IMR-90 (cell line): ENCODE results near the gene COL4A1. TPM values are rescaled to one million over a fixed set of nuclear protein-coding genes. Genes with fewer than 3 reads are reported as not detected.

Source experiments
- ATAC-seq: fragments of 200-7000 bp; cut with Tn5 transposase; 2 replicates; pipeline ENCODE4 v1.9.1; 2020; ENCODE audit warnings: low read depth, mild to moderate bottlenecking, moderate library complexity
- BruUV-seq: library from RNA; stranded (reverse); fragments of 400-500 nt; replicated peaks from 2 replicates; lab custom pipeline; 2021; lab: Mats Ljungman, UMichigan
- CTCF ChIA-PET: fragments of 300-600 bp; formaldehyde crosslinking; extraction: SDS; loops from one replicate; lab custom pipeline; 2021; ENCODE audit warnings: antibody characterized with exemption; lab: Yijun Ruan, JAX
- POLR2A ChIA-PET: fragments of 300-600 bp; sonication (Branson Sonifier 250); formaldehyde crosslinking; loops from one replicate; lab custom pipeline; 2022; ENCODE audit warnings: antibody characterized with exemption; ENCODE audit not compliant: unreplicated experiment; lab: Charles Lee
- DNase-seq: peaks from one replicate; pipeline ENCODE4 v3.0.0; 2013
- H2AFZ ChIP-seq: replicated peaks from 2 replicates; pipeline ENCODE3; 2013; ENCODE audit warnings: low read length, mild to moderate bottlenecking; ENCODE audit not compliant: poor library complexity
- H2AK5ac ChIP-seq: 2 replicates; pipeline ENCODE4 v1.6.1; 2013; ENCODE audit warnings: low read depth, low read length, inconsistent platforms
- H2AK9ac ChIP-seq: replicated peaks from 2 replicates; pipeline ENCODE3; 2013; ENCODE audit warnings: mild to moderate bottlenecking, low read depth, low read length, moderate library complexity; ENCODE audit not compliant: poor library complexity
- H2BK120ac ChIP-seq: 2 replicates; pipeline ENCODE4 v1.6.1; 2013; ENCODE audit warnings: low read depth, low read length, inconsistent platforms
- H2BK15ac ChIP-seq: 3 replicates; pipeline ENCODE4 v1.6.1; 2013; ENCODE audit warnings: low read depth, low read length, inconsistent platforms
- H2BK20ac ChIP-seq: 2 replicates; pipeline ENCODE4 v1.6.1; 2013; ENCODE audit warnings: low read depth, mild to moderate bottlenecking, inconsistent platforms, low read length, moderate library complexity
- H2BK5ac ChIP-seq: 2 replicates; pipeline ENCODE4 v1.6.1; 2013; ENCODE audit warnings: mild to moderate bottlenecking, low read depth, low read length, inconsistent platforms; ENCODE audit not compliant: poor library complexity, severe bottlenecking
- H3K14ac ChIP-seq: replicated peaks from 2 replicates; pipeline ENCODE4 v1.6.1; 2013; ENCODE audit warnings: low read depth, low read length, inconsistent platforms
- H3K18ac ChIP-seq: 2 replicates; pipeline ENCODE4 v1.6.1; 2013; ENCODE audit warnings: low read depth, low read length, control low read depth
- H3K23ac ChIP-seq: 2 replicates; pipeline ENCODE4 v1.6.1; 2013; ENCODE audit warnings: low read depth, low read length, inconsistent platforms
- H3K27ac ChIP-seq: 2 replicates; pipeline ENCODE4 v1.5.1; 2013; ENCODE audit warnings: mild to moderate bottlenecking, control low read depth, low read length; ENCODE audit not compliant: insufficient read depth
- H3K27me3 ChIP-seq: 2 replicates; pipeline ENCODE4 v1.6.1; 2013; ENCODE audit warnings: low read length; ENCODE audit not compliant: control insufficient read depth, insufficient read depth
- H3K36me3 ChIP-seq: 2 replicates; pipeline ENCODE4 v1.6.1; 2013; ENCODE audit warnings: low read length, mixed read lengths; ENCODE audit not compliant: control insufficient read depth, insufficient read depth
- H3K4ac ChIP-seq: 2 replicates; pipeline ENCODE4 v1.6.1; 2013; ENCODE audit warnings: low read depth, low read length, inconsistent platforms
- H3K4me1 ChIP-seq: 2 replicates; pipeline ENCODE4 v1.6.1; 2013; ENCODE audit warnings: low read length, mixed read lengths; ENCODE audit not compliant: control insufficient read depth, insufficient read depth
- H3K4me2 ChIP-seq: 2 replicates; pipeline ENCODE4 v1.6.1; 2013; ENCODE audit warnings: low read depth, mild to moderate bottlenecking, control low read depth, low read length, moderate library complexity
- H3K4me3 ChIP-seq: 2 replicates; pipeline ENCODE4 v1.5.1; 2013; ENCODE audit warnings: low read depth, mild to moderate bottlenecking, control low read depth, low read length, moderate library complexity; ENCODE audit not compliant: insufficient read depth
- H3K56ac ChIP-seq: 2 replicates; pipeline ENCODE4 v1.6.1; 2013; ENCODE audit warnings: low read length, inconsistent platforms; ENCODE audit not compliant: insufficient read depth; ENCODE audit errors: extremely low read depth
- H3K79me1 ChIP-seq, 2 experiments: 2 replicates each; pipeline ENCODE4 v1.6.1; 2013; ENCODE audit warnings: low read length in 2 of 2, inconsistent platforms in 1 of 2, low read depth in 1 of 2
- H3K9ac ChIP-seq: 2 replicates; pipeline ENCODE4 v1.6.1; 2013; ENCODE audit warnings: low read depth, low read length, control low read depth
- H3K9me1 ChIP-seq: 2 replicates; pipeline ENCODE4 v1.6.1; 2013; ENCODE audit warnings: low read length, inconsistent platforms; ENCODE audit not compliant: insufficient read depth
- H3K9me3 ChIP-seq: 2 replicates; pipeline ENCODE4 v1.6.1; 2013; ENCODE audit warnings: low read length; ENCODE audit not compliant: control insufficient read depth, insufficient read depth
- H4K20me1 ChIP-seq: 2 replicates; pipeline ENCODE4 v1.6.1; 2013; ENCODE audit warnings: low read length, inconsistent platforms; ENCODE audit not compliant: insufficient read depth
- H4K5ac ChIP-seq: 2 replicates; pipeline ENCODE4 v1.6.1; 2013; ENCODE audit warnings: mild to moderate bottlenecking, low read depth, low read length, control low read depth
- H4K8ac ChIP-seq, 2 experiments: 2 replicates each; pipeline ENCODE4 v1.6.1; 2013; ENCODE audit warnings: low read depth in 2 of 2, low read length in 2 of 2, control low read depth in 1 of 2, inconsistent platforms in 1 of 2
- H4K91ac ChIP-seq: 2 replicates; pipeline ENCODE4 v1.6.1; 2013; ENCODE audit warnings: low read depth, low read length, inconsistent platforms; ENCODE audit not compliant: insufficient read depth
- BHLHE40 ChIP-seq: fragments of 150-350 bp; IDR thresholded peaks from 2 replicates; pipeline ENCODE4 v1.6.1; 2016; ENCODE audit warnings: mild to moderate bottlenecking, low read depth, low read length
- CEBPB ChIP-seq: IDR thresholded peaks from 2 replicates; pipeline ENCODE4 v1.6.1; 2012; ENCODE audit warnings: low read depth, low read length, improper control_type of control experiment
- CHD1 ChIP-seq: IDR thresholded peaks from 2 replicates; pipeline ENCODE4 v1.6.1; 2012; ENCODE audit warnings: low read depth, low read length, improper control_type of control experiment
- CTCF ChIP-seq: conservative IDR thresholded peaks from 2 replicates; pipeline ENCODE4 v1.5.1; 2012; ENCODE audit warnings: mild to moderate bottlenecking, low read depth, low read length, improper control_type of control experiment
- ELK1 ChIP-seq: fragments of 150-350 bp; IDR thresholded peaks from 2 replicates; pipeline ENCODE4 v1.6.1; 2016; ENCODE audit warnings: low read depth, mild to moderate bottlenecking, low read length, moderate library complexity, borderline replicate concordance
- FOS ChIP-seq: fragments of 150-350 bp; IDR thresholded peaks from 2 replicates; pipeline ENCODE4 v1.6.1; 2016; ENCODE audit warnings: low read depth, low read length
- MAFK ChIP-seq: IDR thresholded peaks from 2 replicates; pipeline ENCODE4 v1.6.1; 2012; ENCODE audit warnings: low read depth, low read length, improper control_type of control experiment
- MAZ ChIP-seq: IDR thresholded peaks from 2 replicates; pipeline ENCODE4 v1.6.1; 2012; ENCODE audit warnings: low read depth, mild to moderate bottlenecking, low read length, improper control_type of control experiment, moderate library complexity, borderline replicate concordance
- MXI1 ChIP-seq: IDR thresholded peaks from 2 replicates; pipeline ENCODE4 v1.6.1; 2012; ENCODE audit warnings: low read depth, mild to moderate bottlenecking, low read length, moderate library complexity, borderline replicate concordance
- NFE2L2 ChIP-seq: fragments of 150-350 bp; IDR thresholded peaks from 2 replicates; pipeline ENCODE4 v1.6.1; 2016; ENCODE audit warnings: low read depth, mild to moderate bottlenecking, low read length
- POLR2A ChIP-seq: IDR thresholded peaks from 2 replicates; pipeline ENCODE4 v1.6.1; 2012; ENCODE audit warnings: mild to moderate bottlenecking, low read depth, low read length
- RAD21 ChIP-seq: IDR thresholded peaks from 2 replicates; pipeline ENCODE4 v1.6.1; 2012; ENCODE audit warnings: low read length, improper control_type of control experiment
- RCOR1 ChIP-seq: IDR thresholded peaks from 2 replicates; pipeline ENCODE4 v1.6.1; 2012; ENCODE audit warnings: mild to moderate bottlenecking, low read length, improper control_type of control experiment; ENCODE audit not compliant: insufficient replicate concordance
- RFX5 ChIP-seq: IDR thresholded peaks from 2 replicates; pipeline ENCODE4 v1.8.0; 2012; ENCODE audit warnings: low read depth, mild to moderate bottlenecking, low read length, moderate library complexity
- SMC3 ChIP-seq: fragments of 150-350 bp; IDR thresholded peaks from 2 replicates; pipeline ENCODE4 v1.6.1; 2016; ENCODE audit warnings: low read depth, mild to moderate bottlenecking, antibody characterized with exemption, low read length, moderate library complexity
- USF2 ChIP-seq: fragments of 150-350 bp; IDR thresholded peaks from 2 replicates; pipeline ENCODE4 v1.6.1; 2017; ENCODE audit warnings: mild to moderate bottlenecking, antibody characterized with exemption, low read length, low read depth
- WGBS, 2 experiments: methylation state at CpG; one replicate each; pipeline versions ENCODE4 v1.1.5 to v1.1.7; 2013; ENCODE audit warnings: missing lambda C conversion rate in 2 of 2; ENCODE audit not compliant: insufficient read length in 1 of 2; ENCODE audit errors: extremely low coverage in 2 of 2; 5-methylcytosine and 5-hydroxymethylcytosine counted together
- dilution Hi-C: fragments of 300-500 bp; cut with HindIII; formaldehyde crosslinking; loops from one replicate; pipeline ENCODE4 v1.14.3; 2018; ENCODE audit warnings: low sequenced_read_pairs; ENCODE audit not compliant: unreplicated experiment
- in situ Hi-C: fragments of 300-500 bp; cut with MboI; formaldehyde crosslinking; loops from 3 replicates; pipeline ENCODE4 v1.14.3; 2019; ENCODE audit warnings: low sequenced_read_pairs, inconsistent platforms, mixed read lengths
- intact Hi-C: fragments of 100-400 bp; cut with micrococcal nuclease; formaldehyde crosslinking; loops from 2 replicates; pipeline ENCODE4 v1.10.0; 2022
- polyA plus RNA-seq, 3 experiments: library from polyadenylated mRNA; depleted of rRNA; stranded (reverse); fragments of >200 nt; gene quantifications; 2 replicates each; pipeline ENCODE4 v1.2.3, GENCODE V29; 2012; ENCODE audit warnings: low replicate concordance in 1 of 3
- total RNA-seq: library from RNA; depleted of rRNA; stranded (reverse); fragments of >200 nt; gene quantifications from 2 replicates; pipeline ENCODE4 v1.2.3, GENCODE V29; 2012

The COL4A1 gene
- total and polyA plus RNA-seq, 2 of the 4 experiments (the other 2 are of a cell fraction), result 230 to 337 TPM

- POLR2A ChIA-PET, result no interaction called here
- H3K36me3 ChIP-seq, result no peaks in the 10 kb centered on the region
- no TSS peak for BruUV-seq
These were observed 177.9 kb downstream of the COL4A1 start for GRCh38 chr13:110129076-110129475.

More at GRCh38 chr13:110129076-110129475, 177.9 kb downstream of the COL4A1 start:
- Histone ChIP-seq H3K9ac (no peak overlapping the region), H4K5ac (no peak overlapping the region), H2BK120ac (peak overlapping the region; percentile 60; the same call in 1 of the 2 replicates), H3K9me1 (peaks cover 22% of the 10 kb centered on the region), H3K4me1 (peaks cover 22% of the 10 kb centered on the region), H4K91ac (no peak overlapping the region), H3K4me2 (no peak overlapping the region), H3K14ac (peak overlapping the region; percentile 68; the same call in 1 of the 2 replicates), H3K79me1 (no peaks in the 10 kb centered on the region), H3K4ac (peak overlapping the region; percentile 40; the same call in 1 of the 2 replicates), H2BK20ac (peak overlapping the region; percentile 72), H3K23ac (no peak overlapping the region), H2AK9ac (no peak overlapping the region), H3K27ac (no peak overlapping the region), H3K27me3 (no peaks in the 10 kb centered on the region), H2BK15ac (peak overlapping the region; percentile 19; the same call in 1 of the 3 replicates), H2AFZ (no peak overlapping the region), H2BK5ac (no peak overlapping the region), H4K20me1 (no peaks in the 10 kb centered on the region), H3K4me3 (no peak overlapping the region), H3K18ac (no peak overlapping the region), H3K56ac (no peak overlapping the region), H4K8ac (no peak overlapping the region; a peak in 1 of 4 replicates), H2AK5ac (peak overlapping the region; percentile 84; the same call in 1 of the 2 replicates), H3K9me3 (no peaks in the 10 kb centered on the region)
- no peak for DNase-seq
- dilution Hi-C loops (no loop called here), intact Hi-C loops (no loop called here), in situ Hi-C loops (no loop called here)
- 96% methylated on average over 11 of the region's 17 CpGs; no CpG with 5 or more reads in 1 of the 2 experiments for WGBS, 2 experiments
- ATAC-seq, result no peak
- TF ChIP-seq MAFK (no peak), MAZ (no peak), SMC3 (no peak), CHD1 (no peak), CEBPB (no peak), USF2 (no peak), RCOR1 (no peak), FOS (no peak), RAD21 (no peak), NFE2L2 (no peak), RFX5 (no peak), POLR2A (no peak), BHLHE40 (no peak), MXI1 (no peak), ELK1 (no peak), CTCF (no peak)
- CTCF ChIA-PET, result no interaction called here
